Colon (tissue), 2 donors: ENCODE measurements around the gene NIM1K.
"Not testable (repeated sequence)": the region's sequence is repeated elsewhere in the genome, so short reads cannot be mapped to it uniquely, and the experiment has no call there.

ENCODE experiments used
- FAIRE-seq: peaks from 2 replicates; lab custom pipeline; 2012; peaks lifted over from hg19 to GRCh38; lab: Jason Lieb, UNC
- donor health status: control.
- donor health status: control.

The NIM1K gene

DNA sequence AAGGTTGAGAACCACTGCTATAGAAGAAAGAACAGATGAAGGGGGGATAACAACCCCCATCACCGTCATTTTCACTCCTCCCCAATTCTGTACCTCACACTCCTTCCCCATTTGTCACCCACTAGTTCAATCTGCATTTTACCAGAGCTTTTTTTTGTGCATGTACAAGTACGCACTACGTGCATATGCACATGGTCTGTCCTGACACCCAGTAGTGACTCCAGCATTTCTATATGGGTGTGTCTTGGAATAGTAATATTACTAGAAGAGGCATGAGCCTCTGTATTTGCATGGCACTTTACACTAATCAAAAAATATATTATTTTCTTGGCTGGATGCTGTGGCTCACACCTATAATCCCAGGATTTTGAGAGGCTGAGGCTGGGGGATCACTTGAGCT is 38.7 kb downstream of the NIM1K start:
- no peak for FAIRE-seq

DNA sequence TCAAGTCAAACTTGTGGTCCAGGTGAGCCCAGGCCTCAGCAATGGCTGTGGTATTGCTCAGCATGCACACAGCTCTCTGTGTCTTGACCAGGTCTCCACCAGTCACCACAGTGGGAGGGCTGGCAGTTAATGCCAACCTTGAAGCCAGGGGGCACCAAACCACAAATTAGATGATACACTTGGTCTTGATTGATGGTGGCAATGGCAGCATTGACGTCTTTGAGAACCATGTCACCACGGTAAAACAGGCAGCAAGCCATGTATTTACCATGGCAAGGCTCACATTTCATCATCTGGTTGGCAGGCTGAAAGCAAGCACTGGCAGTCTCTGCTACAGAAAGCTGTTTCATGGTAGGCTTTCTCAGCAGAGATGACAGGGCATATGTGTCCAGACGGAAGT is 40.0 kb downstream of the NIM1K start:
- no peak for FAIRE-seq

DNA sequence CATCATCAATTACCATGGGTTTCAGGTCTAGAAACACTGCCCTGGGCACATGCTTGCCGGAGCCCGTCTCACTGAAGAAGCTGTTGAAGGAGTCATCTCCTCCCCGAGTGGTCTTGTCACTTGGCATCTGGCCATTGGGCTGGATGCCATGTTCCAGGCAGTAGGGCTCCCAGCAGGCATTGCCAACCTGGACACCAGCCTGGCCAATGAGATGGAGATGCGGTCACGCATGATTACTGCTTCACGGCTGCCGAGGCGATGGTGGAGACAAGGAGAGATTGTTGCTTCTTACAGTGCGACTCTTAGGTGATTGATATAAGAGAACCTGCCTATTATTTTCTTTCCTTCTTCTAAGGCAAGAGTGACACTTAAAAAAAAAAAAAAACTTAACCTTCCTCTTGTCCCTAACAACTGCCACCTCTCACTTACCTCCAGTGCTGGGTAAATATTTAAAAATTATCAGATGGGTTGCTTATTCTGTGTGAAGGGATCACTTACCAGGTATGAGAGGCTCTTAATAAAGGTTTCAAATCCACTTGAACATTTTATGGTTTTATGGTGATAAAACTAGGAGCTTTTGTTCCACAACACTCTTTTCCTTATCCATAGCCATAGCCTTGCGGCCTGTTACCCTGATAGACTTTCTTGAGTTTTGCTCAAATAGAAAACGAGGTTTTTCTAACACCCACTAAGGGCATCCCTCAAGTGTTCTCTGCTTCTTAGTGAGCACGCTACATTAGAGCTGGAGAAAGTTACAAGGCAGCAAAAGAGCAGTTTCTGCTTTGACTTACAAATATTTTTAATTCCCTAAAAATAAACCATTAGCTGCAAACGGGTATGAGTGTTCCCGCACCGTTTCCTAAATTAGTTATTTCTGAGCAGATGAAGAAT is 41.2 kb downstream of the NIM1K start:
- FAIRE-seq: no peak

DNA sequence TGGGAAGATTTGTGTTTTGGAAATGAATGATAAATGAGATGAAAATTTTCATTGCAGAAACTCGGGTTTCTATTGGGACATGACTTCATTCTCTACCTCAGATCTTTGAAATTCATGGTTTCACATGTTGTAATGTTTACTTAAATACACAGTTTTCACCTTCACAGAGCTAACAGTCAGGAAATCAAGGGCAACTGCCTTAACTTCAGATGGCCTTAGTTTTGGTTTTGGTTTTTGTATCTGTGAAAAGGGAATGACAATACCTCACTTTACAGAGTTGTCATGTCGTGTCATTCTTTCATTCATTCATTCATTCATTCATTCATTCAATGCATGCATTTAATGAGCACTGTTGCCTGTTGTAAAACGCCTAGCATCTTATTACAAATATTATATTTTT is 41.9 kb downstream of the NIM1K start:
- FAIRE-seq: no peak

DNA sequence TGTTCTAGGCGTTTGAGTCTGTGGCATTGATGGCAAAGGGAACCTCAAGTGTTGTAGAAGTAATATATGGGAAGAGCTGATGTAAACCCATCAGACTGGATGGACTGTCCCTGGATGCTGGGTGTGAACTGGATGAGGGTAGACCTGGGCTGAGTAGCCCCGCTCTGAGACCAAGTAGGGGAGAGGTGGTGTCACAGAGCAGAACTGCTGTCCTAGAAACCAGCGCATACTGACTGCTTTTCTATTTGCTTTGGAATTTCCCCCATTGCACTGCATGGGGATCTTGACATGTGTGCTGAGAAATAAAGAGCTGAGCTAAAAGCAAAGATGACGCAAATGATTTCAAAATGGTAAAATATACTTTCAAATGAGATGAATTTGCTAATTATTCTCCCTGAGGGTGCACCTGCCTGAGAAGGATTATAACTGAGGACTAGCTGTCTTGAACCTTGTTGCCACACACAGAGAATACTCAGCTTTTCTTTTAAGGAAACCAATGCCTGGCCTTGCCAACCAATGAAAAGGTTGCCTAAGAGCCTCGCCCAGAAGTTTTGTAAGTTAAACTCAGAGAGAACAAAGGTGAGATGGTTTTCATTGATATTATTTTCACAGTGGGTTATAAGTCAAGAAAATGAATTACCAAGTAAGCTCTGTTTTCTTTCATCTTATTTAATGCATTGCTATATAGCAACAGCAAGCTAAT is 44.8 kb downstream of the NIM1K start:
- no peak for FAIRE-seq

DNA sequence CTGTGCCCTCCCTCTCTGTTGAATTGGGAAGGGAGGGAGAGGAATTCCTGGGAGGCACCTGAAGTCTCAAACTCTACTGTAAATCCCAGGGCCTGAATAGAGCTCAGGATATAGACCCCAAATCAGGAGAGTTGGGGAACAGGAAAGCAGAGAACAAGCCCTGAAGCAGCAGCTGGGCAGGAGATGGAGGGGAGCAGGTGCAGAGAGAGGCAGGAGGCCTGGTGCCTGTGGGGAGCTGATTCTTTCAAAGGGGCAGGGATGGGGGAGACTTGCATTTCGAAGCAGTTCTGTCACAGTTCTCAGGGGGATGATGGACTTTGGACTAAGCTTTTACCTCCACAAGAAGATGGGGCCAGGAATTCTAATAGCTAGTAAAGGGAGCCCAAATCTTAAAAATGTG is 50.2 kb downstream of the NIM1K start:
- no peak for FAIRE-seq

DNA sequence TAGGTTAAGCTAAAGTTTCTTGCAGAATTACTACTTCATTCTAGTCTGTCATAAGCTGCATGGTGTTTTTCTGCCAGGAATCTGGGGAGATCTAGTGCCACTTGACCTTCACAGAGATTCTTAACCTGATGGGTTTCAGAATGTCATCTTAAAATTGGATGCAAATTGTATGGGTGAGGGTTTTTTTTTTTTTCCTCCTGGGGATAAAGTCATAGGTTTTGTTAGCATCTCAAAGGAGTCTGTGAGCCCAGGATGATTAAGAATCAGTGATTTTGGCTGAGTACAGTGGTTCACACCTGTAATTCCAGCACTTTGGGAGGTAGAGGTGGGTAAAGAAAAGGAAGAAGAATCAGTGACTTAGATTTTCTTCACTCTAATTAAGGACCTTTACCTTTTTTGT is 51.2 kb downstream of the NIM1K start:
- FAIRE-seq: no peak

DNA sequence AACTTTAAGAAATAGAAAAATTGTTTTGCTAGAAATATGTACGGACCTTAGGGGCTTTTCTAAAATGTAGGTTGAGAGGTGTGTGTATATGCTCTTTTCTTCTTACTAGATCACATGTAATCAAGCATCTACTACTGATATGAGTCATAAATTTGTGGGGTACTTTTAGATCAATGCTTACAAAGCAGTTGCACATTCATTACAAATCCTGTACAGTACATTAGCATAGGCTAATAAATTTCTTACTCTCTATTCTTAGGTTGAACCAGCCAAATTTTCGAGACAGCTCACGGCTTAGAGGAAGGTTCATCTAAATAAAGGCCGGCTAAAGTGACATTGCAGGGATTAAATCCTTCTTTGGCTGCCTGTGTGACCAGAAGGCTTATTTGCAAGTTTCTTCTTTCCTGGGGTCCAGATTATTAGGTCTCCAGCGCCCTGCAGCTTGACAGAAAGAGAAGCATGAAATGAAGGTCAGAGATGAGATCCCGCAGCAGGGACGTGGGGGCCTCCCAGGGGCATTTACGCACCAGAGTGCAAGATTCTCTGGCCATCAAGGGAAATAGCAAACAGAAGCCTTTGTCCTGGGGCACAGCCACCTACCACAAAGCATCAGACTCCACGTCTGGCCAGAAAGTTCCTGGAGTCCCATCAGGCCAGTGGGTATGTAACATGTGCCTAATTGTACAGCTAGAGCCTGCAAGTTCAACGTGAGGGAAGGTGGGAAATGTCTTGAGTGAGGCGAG is 53.0 kb downstream of the NIM1K start:
- no peak for FAIRE-seq

DNA sequence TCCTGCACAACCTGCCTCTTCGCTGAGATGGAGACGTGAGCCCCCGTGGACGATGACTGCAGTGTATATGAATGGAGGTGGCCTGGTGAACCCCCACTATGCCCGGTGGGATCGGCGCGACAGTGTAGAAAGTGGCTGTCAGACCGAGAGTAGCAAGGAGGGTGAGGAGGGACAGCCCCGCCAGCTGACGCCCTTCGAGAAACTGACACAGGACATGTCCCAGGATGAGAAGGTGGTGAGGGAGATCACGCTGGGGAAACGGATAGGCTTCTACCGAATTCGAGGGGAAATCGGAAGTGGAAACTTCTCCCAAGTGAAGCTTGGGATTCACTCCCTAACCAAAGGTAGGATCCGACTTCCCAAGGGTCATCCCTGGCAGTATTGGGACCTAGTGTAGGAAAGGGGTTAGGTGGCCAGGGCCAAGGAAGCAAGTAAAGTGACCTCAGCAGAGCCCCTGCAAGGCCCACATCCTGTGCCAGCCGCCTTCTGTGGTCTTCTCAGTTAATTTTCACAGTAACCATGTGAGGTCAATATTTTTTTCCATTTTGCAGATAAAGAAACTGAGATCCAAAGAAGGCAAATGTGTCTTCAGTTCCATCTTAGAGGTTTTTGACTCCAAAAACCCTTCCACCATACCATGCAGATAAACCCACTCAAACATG is 53.8 kb downstream of the NIM1K start:
- no peak for FAIRE-seq

DNA sequence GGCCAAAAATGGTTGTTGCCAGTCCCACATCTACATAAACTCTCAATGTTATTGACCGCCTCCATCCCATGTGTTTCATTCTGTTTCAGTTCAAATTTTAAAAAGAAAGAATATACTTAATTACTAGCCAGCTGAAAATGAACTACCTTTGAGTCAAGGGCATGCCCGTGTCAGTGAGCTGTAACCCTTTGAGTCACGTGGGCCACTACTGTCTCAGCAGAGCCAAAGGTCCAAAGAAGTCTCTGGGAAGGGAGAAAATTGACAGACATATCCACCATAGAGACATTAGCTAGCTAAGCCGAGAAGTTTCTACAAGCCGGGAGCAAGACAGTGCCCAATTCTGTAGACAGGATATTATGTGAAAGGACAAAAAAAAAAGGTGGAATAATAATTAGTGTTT is 59.7 kb downstream of the NIM1K start:
- FAIRE-seq: no peak

DNA sequence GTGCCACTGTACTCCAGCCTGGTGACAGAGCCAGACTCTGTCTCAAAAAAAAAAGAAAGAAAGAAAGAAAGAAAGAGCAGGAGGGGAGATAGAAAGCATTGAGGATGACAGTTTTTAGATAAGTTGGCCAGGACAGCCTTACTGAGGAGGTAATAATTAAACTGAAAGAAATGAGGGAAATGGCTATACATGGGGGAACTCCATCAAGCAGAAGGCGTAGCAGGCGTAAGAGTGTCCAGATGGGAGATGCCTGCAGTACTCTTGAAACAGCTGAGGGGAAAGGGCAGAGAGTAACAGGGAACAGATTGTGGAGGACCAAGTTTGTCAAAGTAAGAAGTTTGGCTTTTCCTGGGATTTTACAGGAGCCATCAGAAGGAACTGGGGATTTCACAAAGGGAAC is 63.7 kb downstream of the NIM1K start:
- no peak for FAIRE-seq

DNA sequence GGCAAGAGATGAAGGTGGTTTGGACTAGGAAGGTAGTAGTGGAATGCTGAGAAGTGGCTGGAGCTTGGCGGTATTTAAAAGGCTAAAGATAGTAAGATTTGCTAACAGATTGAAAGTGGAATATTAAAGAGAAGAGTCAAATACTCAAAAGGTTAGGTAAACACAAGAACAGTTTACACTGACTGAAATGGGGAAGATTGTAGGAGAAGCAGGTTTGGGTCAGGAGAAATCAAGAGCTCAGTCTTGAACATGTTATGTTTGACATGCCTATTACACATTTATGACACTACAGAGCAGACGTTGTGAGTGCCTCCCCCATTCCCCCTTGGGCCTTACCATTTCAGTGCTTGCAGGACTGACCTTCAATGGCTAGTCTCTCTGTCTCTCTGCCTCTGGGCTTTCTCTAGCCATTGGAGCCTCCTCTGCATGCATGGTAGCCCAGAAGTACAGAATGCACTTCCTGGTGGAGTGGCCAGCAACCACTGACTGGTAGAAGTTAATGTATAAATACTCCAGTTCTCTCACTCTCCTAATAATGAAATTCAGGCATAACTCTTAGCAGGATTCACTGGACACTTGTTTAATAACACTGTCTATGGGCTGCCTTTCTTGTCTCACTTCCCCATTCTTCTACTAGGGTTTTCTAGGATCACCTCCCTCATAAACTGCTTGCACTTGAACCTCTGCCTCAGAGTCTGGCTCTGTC is 64.4 kb downstream of the NIM1K start:
- no peak for FAIRE-seq

DNA sequence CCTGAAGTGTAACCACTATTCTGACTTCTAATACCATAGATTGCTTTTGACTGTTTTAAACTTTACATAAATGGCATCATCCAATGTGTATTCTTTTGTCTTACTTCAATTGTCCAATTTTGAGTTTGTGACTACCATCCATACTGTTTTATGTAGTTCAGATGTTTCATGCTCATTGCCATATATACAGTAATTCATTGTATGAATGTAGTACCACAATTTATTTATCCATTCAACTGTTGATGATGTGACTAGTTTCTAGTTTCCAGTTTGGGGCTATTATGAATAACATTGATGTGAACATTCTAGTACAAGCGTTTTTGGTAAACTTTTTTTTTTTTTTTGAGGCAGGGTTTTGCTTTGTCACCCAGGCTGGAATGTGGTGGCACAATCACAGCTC is 66.1 kb downstream of the NIM1K start:
- no peak for FAIRE-seq

DNA sequence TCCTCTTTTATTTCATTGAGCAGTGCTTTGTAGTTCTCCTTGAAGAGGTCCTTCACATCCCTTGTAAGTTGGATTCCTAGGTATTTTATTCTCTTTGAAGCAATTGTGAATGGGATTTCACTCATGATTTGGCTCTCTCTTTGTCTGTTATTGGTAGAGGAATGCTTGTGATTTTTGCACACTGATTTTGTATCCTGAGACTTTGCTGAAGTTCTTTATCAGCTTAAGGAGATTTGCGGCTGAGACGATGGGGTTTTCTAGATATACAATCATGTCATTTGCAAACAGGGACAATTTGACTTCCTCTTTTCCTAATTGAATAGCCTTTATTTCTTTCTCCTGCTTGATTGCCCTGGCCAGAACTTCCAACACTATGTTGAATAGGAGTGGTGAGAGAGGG is 70.2 kb downstream of the NIM1K start:
- not testable (repeated sequence) for FAIRE-seq

DNA sequence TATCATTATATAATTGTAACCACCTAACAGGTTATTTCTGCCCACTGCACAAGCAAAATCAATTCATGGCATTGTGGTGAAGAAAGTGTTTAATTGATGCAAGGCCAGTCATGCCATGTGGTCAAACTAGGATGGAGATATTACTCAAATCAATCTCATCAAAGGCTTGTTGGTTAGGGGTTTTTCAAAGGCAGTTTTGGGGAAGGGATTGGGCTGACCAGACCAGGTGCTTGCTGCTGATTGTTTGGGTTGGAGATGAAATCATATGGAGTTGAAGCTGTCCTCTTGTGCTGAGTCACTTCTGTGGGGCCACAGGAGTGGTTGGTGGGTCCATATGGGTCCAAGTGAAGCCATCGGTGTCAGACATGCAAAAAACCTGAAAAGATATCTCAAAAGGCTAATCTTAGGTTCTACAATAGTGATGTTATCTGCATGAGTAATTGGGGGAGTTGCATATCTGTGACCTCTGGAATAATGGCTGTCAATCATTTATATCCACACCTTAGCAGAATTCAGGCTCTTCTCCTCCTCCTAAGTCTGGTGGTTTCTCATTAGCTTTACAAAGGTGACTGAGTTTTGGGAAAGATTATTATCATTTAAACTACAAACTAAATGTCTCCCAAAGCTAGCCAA is 76.3 kb downstream of the NIM1K start:
- no peak for FAIRE-seq

DNA sequence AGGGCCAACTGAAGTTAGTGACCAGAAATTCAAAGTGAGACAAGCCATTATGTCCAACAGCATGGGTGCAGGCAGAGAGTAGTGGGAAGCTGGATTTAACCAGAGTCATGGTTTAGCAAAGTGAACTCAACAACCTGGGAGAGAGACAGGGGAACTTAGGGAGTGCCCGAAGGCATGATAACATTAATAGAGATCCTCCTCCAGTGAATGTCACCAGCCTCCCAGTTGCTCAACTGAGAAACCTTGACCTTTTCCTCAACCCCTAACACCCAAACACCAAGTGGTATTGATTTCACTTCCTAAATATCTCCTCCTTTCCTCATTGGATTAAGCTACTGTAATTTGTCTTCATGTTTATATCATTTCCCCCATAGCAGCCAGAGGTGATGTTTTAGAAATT is 78.6 kb downstream of the NIM1K start:
- FAIRE-seq: no peak

DNA sequence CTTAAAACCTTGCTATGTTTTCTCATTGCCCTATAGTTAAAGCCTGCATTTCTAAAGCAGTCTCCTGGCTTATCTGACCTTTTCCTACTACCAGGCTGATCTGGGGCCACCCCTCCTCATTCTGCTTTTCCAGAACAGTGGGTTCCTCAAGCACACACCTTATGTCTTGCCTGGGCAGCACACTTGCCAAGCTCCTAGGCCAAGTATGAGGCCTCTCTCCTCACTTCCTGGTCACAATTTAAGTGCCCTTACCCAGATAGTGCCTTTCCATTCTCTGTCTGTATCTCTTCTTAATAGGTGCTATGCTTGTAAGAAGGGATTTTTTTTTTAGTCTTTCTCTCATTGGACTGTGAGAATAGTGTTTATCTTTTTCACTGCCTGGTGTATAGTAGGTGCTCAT is 81.5 kb downstream of the NIM1K start:
- no peak for FAIRE-seq

DNA sequence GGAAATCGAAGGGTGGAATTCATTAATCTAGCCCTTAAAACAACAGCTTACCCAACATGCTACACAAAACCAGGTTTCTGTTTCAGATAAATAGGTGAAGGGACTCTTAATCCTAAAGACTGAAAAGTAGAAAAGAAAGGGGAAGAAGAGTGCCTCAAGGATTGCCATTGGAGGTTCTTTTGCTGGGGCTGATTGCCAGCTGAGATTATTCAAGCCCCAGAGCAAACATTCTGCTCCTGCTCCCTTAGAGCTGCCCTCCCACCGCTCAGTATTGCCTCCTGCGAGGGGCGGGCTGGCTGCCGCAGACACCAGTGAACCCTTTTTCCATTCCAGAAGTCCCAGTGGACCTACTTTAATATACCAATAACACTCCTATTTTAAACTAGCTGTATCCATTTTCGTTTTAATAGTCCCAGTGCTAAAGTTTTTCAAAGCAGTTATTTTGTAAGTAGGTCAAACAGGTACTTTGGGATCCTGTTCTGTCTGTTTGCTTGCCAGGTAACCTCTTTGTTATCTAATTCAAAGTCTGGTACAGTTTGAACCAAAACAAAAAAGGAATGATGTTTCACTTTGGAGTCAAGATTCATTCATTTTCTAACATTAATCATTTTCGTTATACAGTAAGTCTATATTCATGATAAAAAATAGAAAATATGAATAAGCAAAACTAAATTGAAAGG is 82.5 kb downstream of the NIM1K start:
- FAIRE-seq: no peak

DNA sequence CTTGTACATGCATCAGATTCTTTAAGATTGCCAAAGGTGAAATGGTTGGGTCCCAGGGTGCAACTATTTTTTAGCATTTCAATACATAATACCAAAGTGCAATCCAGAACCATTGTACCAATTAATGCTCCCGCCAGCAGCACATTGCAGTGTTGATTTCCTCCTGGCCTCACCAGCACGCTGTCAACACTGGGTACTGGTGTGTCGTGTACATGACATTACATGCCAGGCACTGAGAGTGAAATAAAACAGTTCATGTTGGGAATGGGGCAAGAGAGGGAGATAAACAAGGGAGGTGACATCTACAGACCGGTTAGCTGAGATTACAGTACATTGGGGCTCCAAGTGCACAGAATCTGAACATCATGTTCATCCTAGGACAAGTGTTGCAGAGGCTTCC is 83.4 kb downstream of the NIM1K start:
- FAIRE-seq: no peak

DNA sequence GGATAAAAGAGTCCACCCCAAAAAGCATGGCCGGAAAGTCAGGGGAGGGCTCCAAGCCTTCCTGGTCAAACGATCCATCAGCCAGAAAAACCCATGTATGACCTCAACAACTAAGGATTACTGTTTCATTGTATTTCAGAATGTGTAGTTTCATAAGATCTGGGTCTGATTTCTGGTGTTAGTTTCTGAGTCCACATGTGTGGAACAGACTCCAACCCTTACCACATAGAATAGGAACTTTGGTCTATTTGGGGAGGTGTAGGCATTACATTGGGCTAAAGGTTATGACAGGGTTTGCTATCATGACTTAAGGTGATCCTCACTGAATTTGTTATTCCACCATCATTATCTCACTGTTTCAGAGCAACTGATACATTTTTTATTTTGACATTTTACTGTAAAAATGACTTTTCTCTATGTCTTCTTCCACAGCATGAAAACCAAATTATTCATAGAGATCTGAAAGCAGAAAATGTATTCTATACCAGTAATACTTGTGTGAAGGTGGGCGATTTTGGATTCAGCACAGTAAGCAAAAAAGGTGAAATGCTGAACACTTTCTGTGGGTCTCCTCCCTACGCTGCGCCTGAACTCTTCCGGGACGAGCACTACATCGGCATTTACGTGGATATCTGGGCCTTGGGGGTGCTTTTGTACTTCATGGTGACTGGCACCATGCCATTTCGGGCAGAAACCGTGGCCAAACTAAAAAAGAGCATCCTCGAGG is 87.7 kb downstream of the NIM1K start:
- no peak for FAIRE-seq
